HG02610 (cell line): ENCODE measurements around the gene PRR3.

Experiments used
- ATAC-seq: cut with Tn5 transposase; IDR thresholded peaks from one replicate; pipeline ENCODE4 v1.9.1; 2021; ENCODE audit warnings: mild to moderate bottlenecking, moderate library complexity; ENCODE audit not compliant: unreplicated experiment

The PRR3 gene

DNA sequence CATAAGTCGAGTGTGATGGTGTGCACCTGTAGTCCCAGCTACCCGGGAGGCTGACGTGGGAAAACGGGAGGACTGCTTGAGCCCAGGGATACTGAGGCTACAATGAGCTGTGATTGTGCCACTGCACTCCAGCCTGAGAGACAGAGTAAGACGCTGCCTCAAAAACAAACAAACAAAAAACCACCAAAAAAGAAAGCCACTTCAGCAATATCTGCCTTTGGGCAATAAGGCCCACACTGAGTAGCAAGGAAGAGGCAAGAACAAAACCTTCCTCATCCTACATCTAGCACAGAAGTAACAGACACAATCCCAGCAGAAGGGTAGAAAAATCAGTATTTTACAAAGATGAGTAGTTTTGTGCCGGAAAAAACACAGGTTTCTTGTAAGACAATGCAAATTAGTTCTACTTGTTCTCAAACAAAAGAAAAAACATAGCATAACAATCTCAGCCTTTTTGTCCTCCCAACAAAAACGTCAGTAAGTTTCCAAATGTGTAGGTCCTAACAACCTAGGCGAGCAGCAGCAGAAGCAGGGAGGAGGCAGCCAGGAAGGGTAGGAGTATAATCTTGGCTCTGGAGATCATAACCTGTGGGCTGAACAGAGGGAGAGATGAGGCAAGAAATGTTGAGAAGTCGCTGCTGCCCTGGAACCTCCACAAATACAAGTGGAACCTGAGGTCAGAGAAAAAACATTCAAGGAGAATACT is 54.2 kb downstream of the PRR3 start:
- no peak for ATAC-seq

DNA sequence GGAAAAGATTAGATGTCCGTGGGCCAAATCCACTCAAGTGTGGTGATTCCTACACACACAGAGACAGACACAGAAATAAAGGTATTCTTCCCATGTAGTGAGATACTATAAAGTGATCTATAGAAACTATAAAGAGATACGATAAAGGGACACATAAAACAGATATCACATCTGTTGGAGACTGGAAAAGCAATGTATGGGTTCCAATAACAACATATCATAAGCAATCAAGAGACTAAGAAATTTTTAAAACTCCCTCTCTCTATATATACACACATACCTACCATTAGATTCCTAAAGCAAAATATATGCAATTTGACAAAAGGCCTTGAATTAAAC is 54.7 kb downstream of the PRR3 start:
- no peak for ATAC-seq

GRCh38 chr6:30612213-30612612 is 55.1 kb downstream of the PRR3 start:
- ATAC-seq, result no peak

- no peak for ATAC-seq
Observed at GRCh38 chr6:30612687-30613248, 55.7 kb downstream of the PRR3 start.
